Neural cell (in vitro differentiated cells): ENCODE results near the gene NKG7. TPM values are rescaled to one million over a fixed set of nuclear protein-coding genes. Genes with fewer than 3 reads are reported as not detected.

Source experiments
- H2AFZ ChIP-seq: fragments of 200-600, 300-800 bp; sonication (generic), shearing (Covaris generic); 2 replicates; pipeline ENCODE4 v1.6.0; 2014; ENCODE audit warnings: low read depth, mild to moderate bottlenecking, antibody characterized with exemption, low read length, moderate library complexity
- H3F3A ChIP-seq: fragments of 200-600 bp; shearing (Covaris generic); 2 replicates; pipeline ENCODE4 v1.6.1; 2016; ENCODE audit warnings: mild to moderate bottlenecking, moderate library complexity, mixed read lengths, antibody characterized with exemption, low read length; ENCODE audit not compliant: insufficient read depth, poor library complexity, severe bottlenecking
- H3K27ac ChIP-seq: fragments of 200-600, 300-800 bp; sonication (generic), shearing (Covaris generic); 2 replicates; pipeline ENCODE4 v1.5.1; 2014; ENCODE audit warnings: mild to moderate bottlenecking, low read length, moderate library complexity
- H3K27me3 ChIP-seq: fragments of 300-800, 200-600 bp; sonication (generic), shearing (Covaris generic); 2 replicates; pipeline ENCODE4 v1.6.0; 2014; ENCODE audit warnings: mild to moderate bottlenecking, low read depth, low read length, moderate library complexity; ENCODE audit not compliant: insufficient read depth
- H3K36me3 ChIP-seq: fragments of 300-800, 200-600 bp; sonication (generic), shearing (Covaris generic); 2 replicates; pipeline ENCODE4 v1.5.1; 2014; ENCODE audit warnings: mild to moderate bottlenecking, antibody characterized with exemption, low read length, moderate library complexity; ENCODE audit not compliant: insufficient read depth
- H3K4me2 ChIP-seq: fragments of 300-800, 200-600 bp; sonication (generic), shearing (Covaris generic); 2 replicates; pipeline ENCODE4 v1.6.0; 2014; ENCODE audit warnings: mild to moderate bottlenecking, low read length
- H3K4me3 ChIP-seq: fragments of 300-800, 200-600 bp; sonication (generic), shearing (Covaris generic); 2 replicates; pipeline ENCODE4 v1.5.1; 2014; ENCODE audit warnings: mild to moderate bottlenecking, low read length, moderate library complexity
- H3K79me2 ChIP-seq: fragments of 200-600 bp; shearing (Covaris generic); replicated peaks from 2 replicates; pipeline ENCODE4 v1.6.0; 2014; ENCODE audit warnings: mild to moderate bottlenecking, low read length, moderate library complexity; ENCODE audit not compliant: insufficient read depth
- H3K9ac ChIP-seq: fragments of 300-800, 200-600 bp; sonication (generic), shearing (Covaris generic); 2 replicates; pipeline ENCODE4 v1.6.1; 2016; ENCODE audit warnings: mild to moderate bottlenecking, low read length, mixed read lengths
- H3K9me2 ChIP-seq: fragments of 200-600 bp; shearing (Covaris generic); 2 replicates; pipeline ENCODE4 v1.6.1; 2016; ENCODE audit warnings: mild to moderate bottlenecking, low read length, mixed read lengths; ENCODE audit not compliant: insufficient read depth
- H3K9me3 ChIP-seq: fragments of 200-600, 300-800 bp; sonication (generic), shearing (Covaris generic); 2 replicates; pipeline ENCODE4 v1.6.1; 2016; ENCODE audit warnings: mild to moderate bottlenecking, mixed run types, low read length, moderate library complexity, mixed read lengths
- H4K20me1 ChIP-seq: fragments of 200-600 bp; shearing (Covaris generic); 2 replicates; pipeline ENCODE4 v1.6.1; 2016; ENCODE audit warnings: mild to moderate bottlenecking, mixed run types; ENCODE audit not compliant: insufficient read depth
- CTCF ChIP-seq: fragments of 450-650 bp; IDR thresholded peaks from 2 replicates; pipeline ENCODE4 v1.5.1; 2014; ENCODE audit warnings: antibody characterized with exemption, mild to moderate bottlenecking, moderate library complexity; ENCODE audit not compliant: poor library complexity, severe bottlenecking
- EP300 ChIP-seq: fragments of 450-650 bp; conservative IDR thresholded peaks from 2 replicates; pipeline ENCODE4 v1.6.1; 2014; ENCODE audit warnings: antibody characterized with exemption, mild to moderate bottlenecking, moderate library complexity; ENCODE audit not compliant: poor library complexity, severe bottlenecking
- EZH2 ChIP-seq: fragments of 200-600, 300-800 bp; shearing (Covaris generic), sonication (generic); IDR thresholded peaks from 2 replicates; pipeline ENCODE4 v1.6.1; 2014; ENCODE audit warnings: antibody characterized with exemption, low read length, borderline replicate concordance, mild to moderate bottlenecking; ENCODE audit not compliant: insufficient read depth, poor library complexity, severe bottlenecking
- MXI1 ChIP-seq: fragments of 450-650 bp; conservative IDR thresholded peaks from 2 replicates; pipeline ENCODE4 v1.6.1; 2014; ENCODE audit warnings: antibody characterized with exemption, mild to moderate bottlenecking; ENCODE audit not compliant: poor library complexity, severe bottlenecking
- POLR2AphosphoS5 ChIP-seq: IDR thresholded peaks from 2 replicates; pipeline ENCODE4 v1.6.1; 2012
- RAD21 ChIP-seq: fragments of 450-650 bp; conservative IDR thresholded peaks from 2 replicates; pipeline ENCODE4 v1.6.1; 2014; ENCODE audit warnings: antibody characterized with exemption, mild to moderate bottlenecking, moderate library complexity
- REST ChIP-seq: IDR thresholded peaks from 2 replicates; pipeline ENCODE4 v1.6.1; 2012; ENCODE audit warnings: borderline replicate concordance
- SMC3 ChIP-seq: fragments of 450-650 bp; conservative IDR thresholded peaks from 2 replicates; pipeline ENCODE4 v1.6.1; 2014; ENCODE audit warnings: antibody characterized with exemption, mild to moderate bottlenecking, moderate library complexity; ENCODE audit not compliant: poor library complexity
- TAF1 ChIP-seq: IDR thresholded peaks from 2 replicates; pipeline ENCODE4 v1.6.1; 2012; ENCODE audit warnings: low read depth
- polyA plus RNA-seq: library from polyadenylated mRNA; depleted of rRNA; stranded (reverse); fragments of >200 nt; gene quantifications from 2 replicates; pipeline ENCODE4 v1.2.3, GENCODE V29; 2014

Gene NKG7
- polyA plus RNA-seq, 1 donor from 2014 or later = not detected

GRCh38 chr19:51323481-51324166 is 48.8 kb downstream of the NKG7 start:
- H3K27ac ChIP-seq = no peak overlapping the region
- H3K79me2 ChIP-seq = no peaks in the 10 kb centered on the region
- no peak overlapping the region for H3K4me2 ChIP-seq

GRCh38 chr19:51321799-51322198 is 50.7 kb downstream of the NKG7 start:
- H2AFZ ChIP-seq = no peak overlapping the region
- H3F3A ChIP-seq = no peaks in the 10 kb centered on the region
- no peaks in the 10 kb centered on the region for H3K9me2 ChIP-seq
- H3K4me3 ChIP-seq = no peak overlapping the region
- H3K9ac ChIP-seq = no peak overlapping the region
- no peaks in the 10 kb centered on the region for H4K20me1 ChIP-seq
- H3K27ac ChIP-seq = no peak overlapping the region
- H3K27me3 ChIP-seq = no peaks in the 10 kb centered on the region
- H3K79me2 ChIP-seq = no peaks in the 10 kb centered on the region
- TF ChIP-seq EZH2 (no peak), EP300 (no peak)
- peaks cover 7% of the 10 kb centered on the region for H3K36me3 ChIP-seq
- no peak overlapping the region for H3K4me2 ChIP-seq
- H3K9me3 ChIP-seq = no peaks in the 10 kb centered on the region

More at GRCh38 chr19:51323481-51324166, 48.8 kb downstream of the NKG7 start:
- TF ChIP-seq EP300 (no peak), CTCF (no peak), RAD21 (no peak), TAF1 (no peak), EZH2 (no peak), SMC3 (no peak), MXI1 (no peak), POLR2AphosphoS5 (no peak), REST (no peak)
- Histone ChIP-seq H3K9ac (no peak overlapping the region), H3F3A (no peaks in the 10 kb centered on the region), H4K20me1 (no peaks in the 10 kb centered on the region), H2AFZ (no peak overlapping the region), H3K4me3 (no peak overlapping the region), H3K36me3 (peaks cover 7% of the 10 kb centered on the region), H3K27me3 (no peaks in the 10 kb centered on the region), H3K9me2 (no peaks in the 10 kb centered on the region), H3K9me3 (no peaks in the 10 kb centered on the region)

Other genes with a start within 250 kb of the NKG7 start
- gene SIGLEC9, start 247.7 kb downstream of the NKG7 start, polyA plus RNA-seq = not detected in 2 replicates
- not detected in 2 replicates for gene SIGLEC7, start 230.4 kb downstream of the NKG7 start, polyA plus RNA-seq
- not detected in 2 replicates for gene CD33, start 147.6 kb downstream of the NKG7 start, polyA plus RNA-seq
- not detected in 2 replicates for gene SIGLECL1, start 121.6 kb downstream of the NKG7 start, polyA plus RNA-seq
- 13.5 and 18.3 TPM in 2 replicates for gene IGLON5, start 61.0 kb downstream of the NKG7 start, polyA plus RNA-seq
- 1.5 and 2.3 TPM in 2 replicates for gene VSIG10L, start 30.5 kb downstream of the NKG7 start, polyA plus RNA-seq
- 361 and 383 TPM in 2 replicates for gene ETFB, start 6.3 kb downstream of the NKG7 start, polyA plus RNA-seq
- not detected in 2 replicates for gene CLDND2, start 3.7 kb downstream of the NKG7 start, polyA plus RNA-seq
- not detected in 2 replicates for gene LIM2, start 15.3 kb upstream of the NKG7 start, polyA plus RNA-seq
- gene C19orf84, start 17.9 kb upstream of the NKG7 start, polyA plus RNA-seq = not detected in 2 replicates
- not detected in 2 replicates for gene SIGLEC10, start 45.0 kb upstream of the NKG7 start, polyA plus RNA-seq
- gene SIGLEC8, start 85.8 kb upstream of the NKG7 start, polyA plus RNA-seq = not detected in 2 replicates
- not detected in 2 replicates for gene CEACAM18, start 105.9 kb upstream of the NKG7 start, polyA plus RNA-seq
- gene SIGLEC12, start 129.1 kb upstream of the NKG7 start, polyA plus RNA-seq = not detected in 2 replicates
- not detected in 2 replicates for gene SIGLEC6, start 159.0 kb upstream of the NKG7 start, polyA plus RNA-seq
- gene ZNF175, start 198.6 kb upstream of the NKG7 start, polyA plus RNA-seq = 10.9 and 20.6 TPM in 2 replicates